Endothelial cell (in vitro differentiated cells): Measurements from ENCODE around the gene NLRP5. TPM values are rescaled to one million over a fixed set of nuclear protein-coding genes. Genes with fewer than 3 reads are reported as not detected.

Experiments
- DNase-seq: peaks from one replicate; pipeline ENCODE4 v3.0.0; 2021; ENCODE audit warnings: low spot score
- H3K27ac Mint-ChIP-seq: one replicate; pipeline ENCODE4 v1.8.0; 2021; ENCODE audit warnings: mixed read lengths, inconsistent platforms; ENCODE audit not compliant: unreplicated experiment
- H3K27me3 Mint-ChIP-seq: one replicate; pipeline ENCODE4 v1.8.0; 2021; ENCODE audit warnings: mild to moderate bottlenecking, moderate library complexity, mixed read lengths, inconsistent platforms; ENCODE audit not compliant: unreplicated experiment
- H3K36me3 Mint-ChIP-seq: one replicate; pipeline ENCODE4 v1.8.0; 2021; ENCODE audit warnings: mild to moderate bottlenecking, low read depth, mixed read lengths, inconsistent platforms; ENCODE audit not compliant: unreplicated experiment
- H3K4me1 Mint-ChIP-seq: one replicate; pipeline ENCODE4 v1.8.0; 2021; ENCODE audit warnings: mild to moderate bottlenecking, mixed read lengths, inconsistent platforms; ENCODE audit not compliant: unreplicated experiment
- H3K4me3 Mint-ChIP-seq: one replicate; pipeline ENCODE4 v1.8.0; 2021; ENCODE audit warnings: mild to moderate bottlenecking, mixed read lengths, inconsistent platforms; ENCODE audit not compliant: unreplicated experiment
- H3K9me3 Mint-ChIP-seq: one replicate; pipeline ENCODE4 v1.8.0; 2021; ENCODE audit warnings: mixed read lengths, inconsistent platforms; ENCODE audit not compliant: unreplicated experiment
- CTCF ChIP-seq: fragments of 200-600 bp; sonication (generic); IDR thresholded peaks from one replicate; pipeline ENCODE4 v1.5.0; 2021; ENCODE audit warnings: antibody characterized with exemption; ENCODE audit not compliant: unreplicated experiment
- total RNA-seq: library from RNA; stranded (reverse); fragmentation: NEBNext Ultra II Directional; extraction: Animal tissue kit (Norgen Biotek cat#: 25700); gene quantifications from one replicate; pipeline ENCODE4 v1.2.1, GENCODE V29; 2021; ENCODE audit not compliant: unreplicated experiment

Gene NLRP5
- total RNA-seq, 1 donor from 2014 or later: not detected

GRCh38 chr19:56076498-56076897, 89.9 kb downstream of the NLRP5 start:
- Mint-ChIP-seq H3K27ac (no peak overlapping the region), H3K9me3 (no peaks in the 10 kb centered on the region), H3K4me3 (no peak overlapping the region), H3K27me3 (peaks cover 5% of the 10 kb centered on the region), H3K4me1 (peaks cover 9% of the 10 kb centered on the region), H3K36me3 (peaks cover 3% of the 10 kb centered on the region)
- TF ChIP-seq CTCF: peak; percentile 86
- peak; percentile 75 for DNase-seq

- no peaks in the 10 kb centered on the region for H3K9me3 Mint-ChIP-seq
- no peak for TF ChIP-seq CTCF
- peaks cover 10% of the 10 kb centered on the region for H3K4me1 Mint-ChIP-seq
- H3K27me3 Mint-ChIP-seq: peaks cover 10% of the 10 kb centered on the region
- H3K27ac Mint-ChIP-seq: no peak overlapping the region
- no peak overlapping the region for H3K4me3 Mint-ChIP-seq
- DNase-seq: no peak
- H3K36me3 Mint-ChIP-seq: peaks cover 3% of the 10 kb centered on the region
Observed at GRCh38 chr19:56079609-56080008, 93.0 kb downstream of the NLRP5 start.

GRCh38 chr19:56080669-56081401, 94.3 kb downstream of the NLRP5 start:
- Mint-ChIP-seq H3K36me3 (peaks cover 4% of the 10 kb centered on the region), H3K4me3 (peak overlapping the region; percentile 89), H3K27me3 (peaks cover 12% of the 10 kb centered on the region), H3K4me1 (peaks cover 10% of the 10 kb centered on the region), H3K27ac (peak overlapping the region; percentile 36), H3K9me3 (no peaks in the 10 kb centered on the region)
- TF ChIP-seq CTCF: peak; percentile 62
- peak; percentile 81 for DNase-seq

GRCh38 chr19:56083668-56084067, 97.1 kb downstream of the NLRP5 start:
- Mint-ChIP-seq H3K36me3 (peaks cover 6% of the 10 kb centered on the region), H3K4me1 (peaks cover 10% of the 10 kb centered on the region), H3K27ac (no peak overlapping the region), H3K4me3 (no peak overlapping the region), H3K27me3 (peaks cover 13% of the 10 kb centered on the region), H3K9me3 (no peaks in the 10 kb centered on the region)
- no peak for DNase-seq
- no peak for TF ChIP-seq CTCF

- peaks cover 10% of the 10 kb centered on the region for H3K4me1 Mint-ChIP-seq
- H3K27ac Mint-ChIP-seq: no peak overlapping the region
- no peak overlapping the region for H3K4me3 Mint-ChIP-seq
- no peak for DNase-seq
- peaks cover 8% of the 10 kb centered on the region for H3K36me3 Mint-ChIP-seq
- TF ChIP-seq CTCF: no peak
- no peaks in the 10 kb centered on the region for H3K9me3 Mint-ChIP-seq
- H3K27me3 Mint-ChIP-seq: peaks cover 15% of the 10 kb centered on the region
Observed at GRCh38 chr19:56084835-56085536, 98.4 kb downstream of the NLRP5 start.
